NOMO-1 treated with dmso at 0.1 percent for 144 hours (cell line): ENCODE results near the gene CASP3.
"Not testable (repeated sequence)": the region's sequence is repeated elsewhere in the genome, so short reads cannot be mapped to it uniquely, and the experiment has no call there.

ENCODE experiments used
- DNase-seq: peaks from one replicate; lab custom pipeline; 2025; ENCODE audit not compliant: unreplicated experiment; lab: John Stamatoyannopoulos, UW

The CASP3 gene

DNA sequence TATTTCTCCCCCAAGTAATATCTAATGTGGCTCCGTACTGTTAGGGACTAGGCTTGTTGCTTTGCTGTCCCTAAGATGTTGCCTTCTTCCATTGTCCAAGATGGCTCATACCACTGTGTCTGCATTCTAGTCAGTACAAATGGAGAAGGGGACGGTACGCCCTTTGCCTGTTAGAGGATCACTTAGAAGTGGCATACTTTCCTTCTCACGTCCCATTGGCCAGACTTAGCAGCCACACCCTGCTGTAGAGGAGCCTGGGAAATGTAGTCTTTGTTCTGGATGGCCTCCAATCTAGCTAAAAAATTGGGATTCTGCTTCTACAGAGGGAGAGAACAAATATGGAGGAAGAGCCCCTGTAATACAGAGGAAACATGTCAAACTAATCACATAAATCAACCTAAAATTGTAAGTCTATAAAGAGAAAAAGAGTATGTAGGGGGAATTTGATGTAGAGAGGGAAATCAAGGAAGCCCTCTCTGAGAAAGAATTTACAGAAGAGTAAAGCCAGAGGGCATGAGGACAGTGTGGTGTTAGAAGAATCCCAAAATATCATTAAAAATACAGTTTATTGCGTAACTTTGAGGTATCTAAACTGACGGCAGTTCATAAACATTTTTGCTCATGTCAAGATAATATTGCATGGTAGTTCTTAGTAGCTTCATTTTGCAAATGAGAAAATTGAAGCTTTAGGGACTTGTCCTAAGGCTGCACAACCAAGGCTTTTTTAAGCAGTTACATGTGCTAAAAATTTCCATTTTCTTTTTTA lies 15.4 kb upstream of the CASP3 start:
- DNase-seq, result no peak

DNA sequence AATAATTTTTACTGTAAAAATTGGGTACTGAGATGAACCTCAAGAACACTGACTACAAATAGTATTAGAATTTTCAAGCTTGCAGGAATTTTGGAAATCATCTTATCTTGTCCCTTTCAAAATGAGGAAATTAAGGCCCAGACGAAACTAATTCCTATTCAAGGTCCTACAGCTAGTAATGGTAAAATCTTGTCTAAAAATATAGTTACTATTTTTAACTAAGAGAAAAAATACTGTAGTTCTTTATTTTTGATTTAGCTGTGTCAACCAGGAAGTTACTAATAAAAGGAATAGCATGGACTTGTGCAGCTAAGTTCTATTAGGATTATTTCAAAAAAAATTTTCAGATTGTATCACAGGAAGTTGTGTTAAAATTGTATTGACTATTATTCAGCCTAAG lies 13.0 kb upstream of the CASP3 start:
- no peak for DNase-seq

DNA sequence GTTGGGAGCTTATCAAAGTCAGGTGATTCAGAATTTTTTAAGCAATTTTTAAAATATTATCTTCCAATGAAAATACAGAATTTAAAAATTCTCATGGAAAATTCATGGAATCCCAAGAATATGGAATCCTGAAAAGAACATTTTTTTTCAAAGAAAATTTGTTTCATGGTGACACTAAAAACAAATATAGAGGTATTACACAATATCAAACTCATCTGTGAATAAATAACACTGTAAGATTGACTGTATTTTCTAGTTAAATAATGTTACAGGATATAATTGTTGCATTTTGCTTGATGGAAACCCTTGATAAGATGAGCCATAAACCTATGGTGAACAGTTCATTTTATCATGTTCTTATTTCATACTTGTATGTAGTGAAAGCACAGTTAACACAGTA lies 11.7 kb upstream of the CASP3 start:
- no peak for DNase-seq

DNA sequence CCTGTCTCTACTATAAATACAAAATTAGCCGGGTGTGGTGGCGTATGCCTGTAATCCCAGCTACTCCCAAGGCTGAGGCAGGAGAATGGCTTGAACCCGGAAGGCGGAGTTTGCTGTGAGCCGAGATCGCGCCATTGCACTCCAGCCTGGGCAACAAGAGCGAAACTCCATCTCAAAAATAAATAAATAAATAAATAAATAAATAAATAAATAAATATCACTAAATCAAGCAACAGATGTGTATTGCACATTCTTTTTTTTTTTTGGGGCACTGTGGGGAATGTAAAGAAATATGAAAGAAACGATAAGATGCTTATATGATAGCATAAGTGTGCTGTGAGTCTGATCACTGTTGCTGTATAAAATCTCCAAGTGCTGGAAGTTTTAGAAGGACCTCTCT lies 8.6 kb upstream of the CASP3 start:
- not testable (repeated sequence) for DNase-seq

DNA sequence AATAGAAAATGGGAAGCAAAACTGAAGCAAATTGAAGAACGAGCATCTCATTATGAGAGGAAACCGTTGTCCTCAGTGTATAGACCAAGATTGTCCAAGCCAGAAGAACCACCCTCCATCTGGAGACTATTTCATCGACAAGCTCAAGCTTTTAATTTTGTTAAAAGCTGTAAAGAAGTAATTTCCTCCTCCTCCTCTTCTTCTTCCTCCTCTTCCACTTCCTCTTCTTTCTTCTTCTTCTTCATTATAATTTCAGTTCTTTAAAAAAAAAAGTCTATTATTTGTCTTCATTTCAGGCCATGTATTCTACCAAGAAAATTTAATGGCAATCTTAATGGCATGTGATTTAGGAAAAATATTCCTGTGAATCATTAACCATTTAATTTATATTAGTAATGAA lies 7.9 kb upstream of the CASP3 start:
- DNase-seq, result no peak

DNA sequence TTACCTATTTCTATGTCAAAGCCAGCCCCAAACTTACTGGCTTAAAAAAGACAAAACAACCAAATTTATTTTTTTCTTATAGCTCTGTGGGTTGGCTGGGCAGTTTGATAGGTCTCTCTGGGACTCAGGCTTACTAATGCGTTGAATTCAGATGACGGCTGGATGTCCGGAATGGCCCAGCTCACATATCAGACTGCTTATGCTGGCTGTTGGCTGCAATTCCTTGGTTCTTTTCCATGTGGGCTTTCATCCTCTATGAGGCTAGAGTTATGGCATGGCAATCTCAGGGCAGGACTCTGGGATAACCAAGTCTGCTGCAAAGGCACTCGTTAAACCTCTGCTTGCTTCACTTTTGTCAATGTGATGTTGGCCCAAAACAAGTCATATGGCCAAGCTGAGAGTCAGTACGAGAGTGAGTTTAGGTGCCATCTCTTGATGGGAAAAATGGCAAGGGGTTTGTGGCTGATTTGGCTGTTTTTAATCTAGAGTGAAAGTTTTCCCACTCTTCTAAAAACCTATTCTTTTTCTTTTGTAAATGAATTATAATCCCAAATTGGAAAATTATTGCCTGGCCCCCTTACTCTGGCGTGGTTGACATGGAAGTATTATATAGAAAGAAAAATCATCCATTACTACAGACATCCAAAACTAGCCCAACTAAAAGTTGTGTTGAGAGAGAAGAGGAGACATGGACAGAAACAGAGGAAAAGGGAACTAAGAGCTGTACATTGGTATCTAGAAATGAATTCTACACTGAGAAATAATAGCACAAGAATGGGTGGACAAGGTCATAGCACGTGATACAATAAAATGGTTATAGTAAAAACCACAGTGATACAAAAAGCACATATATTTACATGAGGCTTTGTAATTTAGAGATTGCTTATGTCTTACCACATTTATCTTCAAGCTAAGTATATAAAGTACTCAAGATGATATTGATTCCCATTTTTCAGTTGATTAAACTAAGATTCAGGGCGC lies 6.9 kb upstream of the CASP3 start:
- DNase-seq, result no peak

DNA sequence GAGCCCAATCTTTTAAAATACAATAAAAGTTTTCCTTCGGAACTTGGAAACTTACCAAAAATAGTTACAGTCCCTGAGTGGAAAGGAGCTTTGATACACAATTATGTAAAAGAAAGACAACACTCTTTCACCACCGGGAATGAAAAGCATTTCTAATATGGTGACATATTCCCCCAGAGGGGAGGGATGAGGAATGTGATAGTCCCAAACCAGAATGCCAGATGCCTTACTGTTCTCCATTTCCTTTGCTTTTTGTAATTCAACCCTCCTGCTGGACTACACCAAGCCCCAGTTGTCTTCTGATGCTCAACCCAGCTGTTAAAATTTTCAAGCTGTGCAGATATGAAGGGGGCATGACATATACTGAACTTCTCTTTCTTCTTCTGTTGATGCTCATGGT lies 4.4 kb upstream of the CASP3 start:
- no peak for DNase-seq

DNA sequence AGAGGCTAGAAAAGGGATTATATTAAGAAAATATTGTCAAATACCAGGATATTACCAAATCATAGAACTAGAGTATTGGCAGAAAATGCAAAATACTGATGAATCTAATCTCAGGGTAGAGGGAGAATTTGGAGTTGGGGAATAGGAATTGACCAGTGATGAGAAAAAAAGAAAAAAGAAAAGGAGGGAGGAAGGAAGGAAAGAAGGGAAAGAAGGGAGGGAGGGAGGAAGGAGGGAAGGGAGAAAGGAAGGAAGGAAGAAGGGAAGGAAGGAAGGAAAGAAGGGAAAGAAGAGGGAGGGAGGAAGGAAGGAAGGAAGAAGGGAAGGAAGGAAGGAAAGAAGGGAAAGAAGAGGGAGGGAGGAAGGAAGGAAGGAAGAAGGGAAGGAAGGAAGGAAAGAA lies 3.4 kb upstream of the CASP3 start:
- not testable (repeated sequence) for DNase-seq

DNA sequence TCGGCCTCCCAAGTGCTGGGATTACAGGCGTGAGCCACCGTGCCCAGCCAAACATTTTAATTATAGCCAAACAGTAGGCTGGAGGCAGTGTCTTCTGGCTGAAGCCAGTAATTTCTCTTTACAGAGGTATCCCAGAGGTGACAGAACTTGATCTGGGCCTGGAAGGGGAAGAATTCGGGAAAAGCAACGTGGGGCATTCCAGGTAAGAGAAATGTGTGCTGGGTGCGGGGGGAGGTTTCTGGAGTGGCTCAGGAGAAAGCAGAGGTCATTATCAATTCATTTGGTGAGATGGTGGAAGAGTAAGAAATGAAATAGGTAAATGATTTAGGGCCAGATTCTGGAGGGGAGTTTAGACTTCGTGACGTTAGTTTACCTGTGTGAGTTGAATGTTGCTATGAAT lies 2.7 kb upstream of the CASP3 start:
- DNase-seq, result no peak

DNA sequence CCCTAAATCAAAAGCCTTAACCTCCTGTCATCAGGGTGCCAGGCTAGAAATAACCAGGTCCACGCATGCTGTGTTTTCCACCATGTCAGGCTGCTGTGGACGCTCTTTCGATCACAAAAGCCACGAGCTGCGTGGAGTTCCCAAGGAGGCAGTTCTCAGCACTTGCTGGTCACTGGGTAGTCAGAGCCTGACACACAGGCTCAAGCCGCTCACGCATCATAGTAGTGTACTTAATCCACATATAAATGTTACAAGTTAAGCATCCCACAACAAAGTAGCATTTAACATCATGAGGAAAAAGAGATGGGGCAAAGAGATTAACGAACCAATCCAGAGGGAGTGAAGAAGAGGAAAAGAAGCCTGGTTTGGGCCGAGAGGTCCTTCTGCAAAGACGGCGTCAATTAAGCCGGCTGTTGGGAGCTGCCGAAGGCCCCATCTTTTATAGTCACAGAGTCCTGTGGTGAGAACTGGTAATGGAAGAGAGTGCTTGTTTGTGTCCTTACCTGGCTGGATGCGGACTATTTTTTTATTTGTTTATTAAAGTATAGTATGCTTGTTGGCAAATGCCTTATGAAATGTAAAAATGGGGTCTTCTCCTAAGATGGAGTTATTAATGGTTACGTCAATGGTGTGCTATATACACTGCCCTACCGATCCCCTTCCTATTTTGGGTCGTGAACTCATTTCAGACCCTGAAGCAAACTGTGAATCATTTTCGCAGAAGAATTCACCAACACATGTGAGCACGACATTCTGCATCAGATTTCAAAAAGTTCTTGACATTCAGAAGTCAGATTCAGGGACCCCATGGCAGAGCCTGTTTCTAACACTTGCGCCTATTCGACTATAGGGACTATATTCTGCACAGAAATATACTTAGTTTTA lies 966 bp upstream of the CASP3 start:
- no peak for DNase-seq

DNA sequence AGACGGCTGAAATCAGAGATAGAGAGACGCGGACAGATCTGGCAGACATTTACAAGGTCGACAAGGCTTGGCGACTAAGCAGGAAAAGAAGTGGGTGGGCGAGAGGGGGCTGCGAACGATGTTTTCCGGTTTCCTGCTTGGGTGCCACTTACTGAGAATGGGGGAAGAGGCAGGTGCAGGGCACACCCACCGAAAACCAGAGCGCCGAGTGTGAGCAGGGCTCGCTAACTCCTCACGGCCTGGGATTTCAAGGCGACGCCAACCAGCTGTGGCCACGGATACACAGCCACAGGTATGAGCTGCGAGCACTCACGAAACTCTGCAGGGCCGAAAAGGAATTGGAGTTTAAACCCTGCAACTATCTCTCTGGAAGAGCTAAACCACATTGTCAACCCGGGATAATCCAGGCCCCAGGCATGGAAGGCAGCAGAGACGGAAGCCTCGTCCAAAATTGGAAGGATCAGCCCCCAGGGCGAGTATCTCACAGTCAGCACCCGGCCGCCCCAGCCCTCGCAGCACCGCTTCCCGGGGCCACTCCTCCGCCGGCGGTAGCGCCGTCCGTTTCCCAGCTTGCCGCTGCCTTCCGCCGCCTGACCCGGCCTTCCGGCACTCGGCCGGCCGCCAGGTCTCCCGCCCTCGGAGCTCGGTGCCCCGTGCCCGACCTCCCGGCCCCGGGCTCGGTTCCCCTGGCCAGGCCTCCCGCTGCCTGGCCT lies 778 bp downstream of the CASP3 start:
- DNase-seq, result no peak

DNA sequence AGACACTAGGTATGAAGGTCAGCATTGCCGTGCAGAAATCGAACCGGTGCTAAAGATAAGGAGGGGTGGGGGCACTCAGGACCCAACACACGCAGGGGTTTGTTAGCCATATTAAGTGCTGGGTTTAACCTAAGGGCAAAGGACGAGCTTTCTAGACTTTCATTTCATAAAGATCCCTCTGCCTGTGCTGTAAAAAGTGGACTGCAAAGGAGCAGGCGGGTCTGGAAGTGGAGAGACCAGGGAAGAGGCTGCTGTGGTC lies 1.3 kb downstream of the CASP3 start:
- no peak for DNase-seq

DNA sequence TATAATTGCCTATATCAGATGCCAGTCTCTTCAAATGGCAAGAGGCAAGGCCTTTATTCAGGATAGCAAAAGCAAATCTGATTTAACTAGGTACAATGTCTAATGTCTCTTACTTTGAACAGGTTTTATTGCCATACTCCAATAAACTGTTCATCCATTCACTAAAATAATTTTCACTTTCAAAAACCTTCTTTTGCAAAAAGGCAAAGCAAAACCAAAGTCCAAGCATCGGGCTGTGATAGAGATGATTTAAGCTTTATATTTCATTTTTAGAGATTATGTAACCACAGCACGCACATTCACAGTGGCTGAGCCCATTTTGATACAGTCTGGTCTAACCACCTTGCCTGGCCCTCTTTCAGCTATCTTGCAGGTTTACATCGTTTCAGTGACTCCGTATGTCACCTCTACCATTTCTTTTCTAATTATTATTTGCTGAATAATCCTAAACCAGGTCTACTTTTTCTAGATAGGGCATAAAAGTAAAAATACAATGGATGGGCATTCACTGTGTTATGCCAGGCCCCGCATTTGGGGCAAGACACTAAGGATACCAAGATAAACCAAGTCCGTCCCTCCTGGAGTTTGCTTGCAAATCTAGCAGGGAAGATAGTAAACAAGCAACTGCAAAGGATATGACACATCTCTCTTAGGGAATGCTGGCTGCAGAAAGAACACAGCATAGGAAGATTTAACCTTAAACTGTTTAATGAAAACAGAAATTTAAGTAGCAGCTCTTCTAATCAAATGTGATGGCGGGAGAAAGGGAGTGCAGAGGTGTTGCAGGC lies 1.8 kb downstream of the CASP3 start:
- DNase-seq, result no peak

DNA sequence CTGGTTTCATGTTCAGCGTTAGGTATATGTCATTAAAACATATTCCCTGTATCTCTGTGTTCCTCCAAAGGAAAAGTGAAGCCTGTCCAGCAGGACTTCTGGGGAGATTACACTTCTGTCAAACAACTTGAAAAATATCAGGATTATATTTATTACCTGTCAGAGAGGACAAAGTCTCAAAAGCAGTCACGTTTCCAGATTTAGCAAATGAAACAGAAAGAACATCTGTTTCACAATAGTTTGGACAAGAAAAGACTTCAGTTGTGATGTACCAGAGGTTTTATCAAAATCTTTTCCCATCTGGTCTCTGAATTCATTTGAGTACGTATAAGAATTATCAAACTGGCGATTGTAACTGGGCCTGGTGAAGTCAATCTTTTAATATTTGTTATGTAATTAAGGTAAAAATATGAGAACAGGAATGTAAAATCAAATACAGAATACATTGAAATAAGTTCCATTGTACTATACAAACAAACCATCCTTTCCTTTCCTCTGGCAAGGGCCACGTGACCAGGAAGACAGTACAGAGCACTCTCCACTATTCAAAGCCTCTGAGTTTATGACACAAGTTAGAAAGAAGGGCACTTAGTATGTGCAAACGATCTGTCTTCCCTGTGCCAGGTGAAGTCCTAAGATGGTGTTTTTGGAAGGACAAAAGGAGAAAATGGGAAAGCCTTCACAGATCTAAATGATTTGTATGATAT lies 3.2 kb downstream of the CASP3 start:
- no peak for DNase-seq

DNA sequence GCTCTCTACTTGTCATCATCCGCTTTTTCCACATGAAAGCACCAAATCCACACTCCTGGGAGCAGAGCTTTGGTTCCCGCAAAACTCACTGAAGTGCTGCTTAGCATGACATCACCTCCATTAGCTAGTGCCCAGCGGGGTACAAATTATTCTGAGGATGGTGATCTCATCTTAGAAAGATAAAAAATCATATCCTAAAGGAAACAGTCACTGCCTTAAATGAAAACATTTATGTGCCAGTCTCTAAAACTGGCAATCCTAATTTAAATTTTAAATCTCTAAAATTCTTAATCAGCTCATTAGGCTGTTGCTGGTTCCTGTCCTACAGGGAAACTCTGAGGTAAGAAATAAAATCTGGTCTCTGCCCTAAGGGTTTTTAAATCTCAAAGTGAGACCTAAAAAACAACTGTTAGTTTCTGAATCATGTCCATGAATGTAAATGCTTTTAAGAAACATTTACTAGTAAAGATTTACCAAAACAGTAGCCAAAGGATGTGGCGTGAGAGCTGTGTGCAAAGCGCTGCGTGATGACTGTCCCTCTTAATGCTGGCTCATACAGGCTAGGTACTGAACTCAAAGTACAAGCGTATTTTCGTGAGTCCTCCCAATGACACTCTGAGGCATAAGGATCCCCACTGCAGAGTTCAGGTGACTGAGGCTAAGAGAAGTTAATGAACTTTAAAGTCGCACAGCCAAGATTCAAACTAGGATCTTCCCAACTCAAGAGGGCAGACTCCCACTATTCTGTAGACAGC lies 4.5 kb downstream of the CASP3 start:
- no peak for DNase-seq

DNA sequence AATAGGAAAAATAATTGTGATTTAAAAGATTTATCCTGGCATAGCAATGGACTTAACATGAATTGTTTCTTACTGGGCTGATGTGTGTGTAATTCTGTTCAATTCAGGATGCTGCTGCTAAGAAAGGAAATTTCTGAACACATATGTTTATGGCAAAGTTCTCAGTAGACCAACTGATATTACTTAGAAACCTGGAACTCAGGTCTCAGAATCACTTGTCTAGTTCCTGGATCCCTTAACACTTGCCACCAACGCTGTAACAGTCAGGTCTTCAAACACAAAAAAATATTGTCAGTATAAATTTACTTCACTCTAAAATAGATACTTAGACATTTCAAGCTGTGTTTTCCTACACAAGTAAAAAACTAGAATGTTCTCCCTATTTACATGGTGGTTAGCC lies 5.5 kb downstream of the CASP3 start:
- DNase-seq, result no peak

DNA sequence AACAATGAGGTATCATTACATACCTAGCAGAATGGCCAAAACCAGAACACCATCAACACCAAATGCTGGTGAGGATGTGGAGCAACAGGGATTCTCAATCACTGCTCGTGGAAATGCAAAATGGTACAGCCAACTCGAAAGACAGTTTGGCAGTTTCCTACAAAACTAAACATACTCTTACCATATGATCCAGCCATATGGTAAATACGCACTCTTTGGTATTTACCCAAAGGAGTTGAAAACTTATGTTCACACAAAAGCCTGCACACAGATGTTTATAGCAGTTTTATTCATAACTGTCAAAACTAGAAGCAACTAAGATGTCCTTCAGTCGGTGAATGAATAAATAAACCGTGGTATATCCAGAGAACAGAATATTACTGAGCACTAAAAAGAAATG lies 7.8 kb downstream of the CASP3 start:
- DNase-seq, result no peak

DNA sequence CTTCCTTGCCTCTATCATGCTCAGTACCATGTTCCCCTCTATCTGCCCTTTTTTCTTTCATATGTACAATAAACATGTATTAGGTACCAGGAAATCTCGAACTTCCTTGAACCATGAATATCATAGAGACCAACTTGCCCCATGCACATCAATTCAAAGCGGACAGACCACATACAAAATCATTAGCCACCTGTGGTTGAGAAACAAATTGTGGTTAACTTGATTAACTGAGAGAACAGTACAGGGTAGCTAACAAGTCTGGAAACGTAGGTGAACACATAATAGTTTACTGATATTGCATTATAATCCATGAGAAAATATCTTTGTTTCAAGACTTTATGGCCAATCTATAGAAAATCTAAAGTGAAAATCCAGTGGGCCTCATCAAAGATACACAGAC lies 8.2 kb downstream of the CASP3 start:
- no peak for DNase-seq

DNA sequence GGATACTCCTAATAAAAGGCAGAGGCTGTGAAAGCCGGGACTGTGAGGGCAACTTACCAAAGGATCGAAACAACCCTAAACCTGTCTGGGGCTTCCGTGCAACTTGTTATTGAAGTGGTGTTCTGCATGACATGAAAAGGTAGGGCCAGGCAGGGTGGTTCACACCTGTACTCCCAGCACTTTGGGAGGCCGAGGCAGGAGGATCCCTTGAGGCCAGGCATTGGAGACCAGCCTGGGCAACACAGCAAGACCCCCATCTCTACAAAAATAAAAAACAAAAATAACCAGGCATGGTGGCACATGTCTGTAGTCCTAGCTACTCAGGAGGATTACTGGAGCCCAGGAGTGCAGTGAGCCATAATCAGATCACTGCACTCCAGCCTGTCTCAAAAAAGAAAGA lies 12.3 kb downstream of the CASP3 start:
- DNase-seq, result no peak
